Activated CD8-positive, alpha-beta T cell treated with anti-CD3 and anti-CD28 coated beads for 36 hours (primary cell): Measurements from ENCODE around the gene EPHA3. TPM values are rescaled to one million over a fixed set of nuclear protein-coding genes. Genes with fewer than 3 reads are reported as not detected.

Experiments
- ATAC-seq: fragments of 200-7000 bp; cut with Tn5 transposase; one replicate; pipeline ENCODE4 v1.10.0; 2021; ENCODE audit warnings: mild to moderate bottlenecking, moderate library complexity
- CTCF ChIA-PET: fragments of 350-600 bp; sonication (Branson Sonifier 250); formaldehyde crosslinking; loops from one replicate; lab custom pipeline; 2021; ENCODE audit warnings: antibody characterized with exemption; lab: Charles Lee
- POLR2A ChIA-PET: fragments of 350-600 bp; sonication (Branson Sonifier 250); formaldehyde crosslinking; loops from one replicate; lab custom pipeline; 2021; ENCODE audit warnings: antibody characterized with exemption; lab: Charles Lee
- DNase-seq: peaks from one replicate; pipeline ENCODE4 v3.0.0-alpha.2; 2020
- H3K27ac Mint-ChIP-seq: one replicate; pipeline ENCODE4 v1.8.0; 2021; ENCODE audit warnings: mild to moderate bottlenecking, mixed read lengths
- H3K27me3 Mint-ChIP-seq: one replicate; pipeline ENCODE4 v1.8.0; 2021; ENCODE audit warnings: mixed read lengths
- H3K36me3 Mint-ChIP-seq: one replicate; pipeline ENCODE4 v1.8.0; 2021; ENCODE audit warnings: low read depth, mixed read lengths
- H3K4me1 Mint-ChIP-seq: one replicate; pipeline ENCODE4 v1.8.0; 2021; ENCODE audit warnings: low read depth, mixed read lengths
- H3K4me3 Mint-ChIP-seq: one replicate; pipeline ENCODE4 v1.8.0; 2021; ENCODE audit warnings: mild to moderate bottlenecking, moderate library complexity, mixed read lengths
- H3K9me3 Mint-ChIP-seq: one replicate; pipeline ENCODE4 v1.8.0; 2021; ENCODE audit warnings: mixed read lengths
- CTCF ChIP-seq: fragments of 200-600 bp; IDR thresholded peaks from one replicate; pipeline ENCODE4 v1.8.0; 2022; ENCODE audit warnings: antibody characterized with exemption, mild to moderate bottlenecking
- intact Hi-C: fragments of 100-400 bp; cut with micrococcal nuclease; formaldehyde crosslinking; loops from one replicate; pipeline ENCODE4 v1.10.0; 2022
- total RNA-seq, 2 experiments: library from RNA; stranded (reverse); gene quantifications; one replicate each; pipeline ENCODE4 v1.2.3, GENCODE V29; 2021

EPHA3 gene
- total RNA-seq, 2 experiments from 2014 or later = not detected

GRCh38 chr3:89506462-89507103 is 399.2 kb downstream of the EPHA3 start:
- POLR2A ChIA-PET = no interaction called here
- CTCF ChIA-PET = no interaction called here

GRCh38 chr3:89521328-89521727 is 413.9 kb downstream of the EPHA3 start:
- DNase-seq (no peak), ATAC-seq (no peak)
- CTCF ChIA-PET = no interaction called here
- Mint-ChIP-seq H3K36me3 (no peaks in the 10 kb centered on the region), H3K27ac (no peak overlapping the region), H3K4me1 (no peaks in the 10 kb centered on the region), H3K9me3 (peaks cover 9% of the 10 kb centered on the region), H3K4me3 (no peak overlapping the region), H3K27me3 (no peaks in the 10 kb centered on the region)
- intact Hi-C loops = no loop called here
- TF ChIP-seq CTCF = no peak
- POLR2A ChIA-PET = no interaction called here

More at GRCh38 chr3:89506462-89507103, 399.2 kb downstream of the EPHA3 start:
- Mint-ChIP-seq H3K4me1 (no peaks in the 10 kb centered on the region), H3K27me3 (no peaks in the 10 kb centered on the region), H3K9me3 (peaks cover 5% of the 10 kb centered on the region), H3K36me3 (no peaks in the 10 kb centered on the region), H3K27ac (no peak overlapping the region), H3K4me3 (no peak overlapping the region)
- intact Hi-C loops = no loop called here
- TF ChIP-seq CTCF = no peak
- DNase-seq (no peak), ATAC-seq (no peak)

GRCh38 chr3:89522155-89522554 is 414.7 kb downstream of the EPHA3 start:
- H3K27me3 Mint-ChIP-seq = no peaks in the 10 kb centered on the region
- DNase-seq (no peak), ATAC-seq (no peak)
- H3K4me3 Mint-ChIP-seq = no peak overlapping the region
- no peak for TF ChIP-seq CTCF
- ChIA-PET POLR2A (no interaction called here), CTCF (no interaction called here)
- no peak overlapping the region for H3K27ac Mint-ChIP-seq
- H3K9me3 Mint-ChIP-seq = peaks cover 11% of the 10 kb centered on the region
- no peaks in the 10 kb centered on the region for H3K4me1 Mint-ChIP-seq
- intact Hi-C loops = no loop called here
- H3K36me3 Mint-ChIP-seq = no peaks in the 10 kb centered on the region

- H3K4me1 Mint-ChIP-seq = no peaks in the 10 kb centered on the region
- H3K4me3 Mint-ChIP-seq = no peak overlapping the region
- no peaks in the 10 kb centered on the region for H3K27me3 Mint-ChIP-seq
- H3K9me3 Mint-ChIP-seq = peaks cover 16% of the 10 kb centered on the region
- no peak for DNase-seq
- TF ChIP-seq CTCF = no peak
- ChIA-PET POLR2A (no interaction called here), CTCF (no interaction called here)
- intact Hi-C loops = no loop called here
- no peak for ATAC-seq
- no peaks in the 10 kb centered on the region for H3K36me3 Mint-ChIP-seq
- no peak overlapping the region for H3K27ac Mint-ChIP-seq
Measured at GRCh38 chr3:89525609-89526008, 418.2 kb downstream of the EPHA3 start.

GRCh38 chr3:89527736-89528305 is 420.4 kb downstream of the EPHA3 start:
- Mint-ChIP-seq H3K27me3 (no peaks in the 10 kb centered on the region), H3K4me3 (no peak overlapping the region), H3K36me3 (no peaks in the 10 kb centered on the region), H3K9me3 (peaks cover 16% of the 10 kb centered on the region), H3K27ac (no peak overlapping the region), H3K4me1 (no peaks in the 10 kb centered on the region)
- POLR2A ChIA-PET = no interaction called here
- CTCF ChIA-PET = no interaction called here
- TF ChIP-seq CTCF = no peak
- no peak for ATAC-seq
- intact Hi-C loops = no loop called here
- DNase-seq = no peak
